AG04449 (cell line): Measurements from ENCODE around the gene TAPT1.

Source experiments
- CTCF ChIA-PET: fragments of 350-600 bp; formaldehyde crosslinking; extraction: SDS; loops from one replicate; lab custom pipeline; 2021; ENCODE audit warnings: antibody characterized with exemption; lab: Yijun Ruan, JAX
- POLR2A ChIA-PET: fragments of 400-600, 350-600 bp; formaldehyde crosslinking; extraction: SDS; loops from one replicate; lab custom pipeline; 2020; ENCODE audit warnings: antibody characterized with exemption, inconsistent platforms; lab: Yijun Ruan, JAX
- DNase-seq: peaks from one replicate; pipeline ENCODE4 v3.0.0-alpha.2; 2010; ENCODE audit warnings: low read depth, low spot score
- H3K4me3 ChIP-seq: 2 replicates; pipeline ENCODE4 v1.5.1; 2011; ENCODE audit warnings: low read depth, mild to moderate bottlenecking, control low read depth, low read length
- TF ChIP-seq, protein P1 (sequence below): IDR thresholded peaks from one replicate; pipeline ENCODE4 v1.5.1; 2011; ENCODE audit warnings: mild to moderate bottlenecking, moderate library complexity, low read length, control low read depth, inconsistent platforms; ENCODE audit not compliant: insufficient read depth; ENCODE audit errors: missing control alignments

TAPT1 gene

DNA sequence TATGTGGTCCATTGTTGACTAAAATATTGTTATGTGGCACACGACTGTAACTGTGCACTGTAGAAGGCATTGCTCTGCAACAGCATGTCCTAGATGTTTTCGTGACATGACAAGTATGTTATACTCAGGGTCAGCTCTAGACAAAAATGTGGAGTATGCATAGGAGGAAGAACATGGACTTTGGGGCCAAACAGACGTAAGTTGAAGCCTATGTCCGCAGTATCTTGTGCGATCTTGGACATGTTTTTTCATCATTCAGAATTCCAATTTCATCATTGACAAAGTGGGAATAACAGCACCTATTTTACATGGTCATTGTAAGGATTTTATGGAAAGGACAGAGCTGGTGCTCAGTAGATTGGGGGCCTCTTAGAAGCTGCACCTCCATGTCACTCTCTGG lies 114.7 kb downstream of the TAPT1 start:
- no peak overlapping the region for H3K4me3 ChIP-seq
- ChIA-PET POLR2A (no interaction called here), CTCF (no interaction called here)
- DNase-seq = no peak
- TF ChIP-seq, protein P1, sequence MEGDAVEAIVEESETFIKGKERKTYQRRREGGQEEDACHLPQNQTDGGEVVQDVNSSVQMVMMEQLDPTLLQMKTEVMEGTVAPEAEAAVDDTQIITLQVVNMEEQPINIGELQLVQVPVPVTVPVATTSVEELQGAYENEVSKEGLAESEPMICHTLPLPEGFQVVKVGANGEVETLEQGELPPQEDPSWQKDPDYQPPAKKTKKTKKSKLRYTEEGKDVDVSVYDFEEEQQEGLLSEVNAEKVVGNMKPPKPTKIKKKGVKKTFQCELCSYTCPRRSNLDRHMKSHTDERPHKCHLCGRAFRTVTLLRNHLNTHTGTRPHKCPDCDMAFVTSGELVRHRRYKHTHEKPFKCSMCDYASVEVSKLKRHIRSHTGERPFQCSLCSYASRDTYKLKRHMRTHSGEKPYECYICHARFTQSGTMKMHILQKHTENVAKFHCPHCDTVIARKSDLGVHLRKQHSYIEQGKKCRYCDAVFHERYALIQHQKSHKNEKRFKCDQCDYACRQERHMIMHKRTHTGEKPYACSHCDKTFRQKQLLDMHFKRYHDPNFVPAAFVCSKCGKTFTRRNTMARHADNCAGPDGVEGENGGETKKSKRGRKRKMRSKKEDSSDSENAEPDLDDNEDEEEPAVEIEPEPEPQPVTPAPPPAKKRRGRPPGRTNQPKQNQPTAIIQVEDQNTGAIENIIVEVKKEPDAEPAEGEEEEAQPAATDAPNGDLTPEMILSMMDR = no peak

DNA sequence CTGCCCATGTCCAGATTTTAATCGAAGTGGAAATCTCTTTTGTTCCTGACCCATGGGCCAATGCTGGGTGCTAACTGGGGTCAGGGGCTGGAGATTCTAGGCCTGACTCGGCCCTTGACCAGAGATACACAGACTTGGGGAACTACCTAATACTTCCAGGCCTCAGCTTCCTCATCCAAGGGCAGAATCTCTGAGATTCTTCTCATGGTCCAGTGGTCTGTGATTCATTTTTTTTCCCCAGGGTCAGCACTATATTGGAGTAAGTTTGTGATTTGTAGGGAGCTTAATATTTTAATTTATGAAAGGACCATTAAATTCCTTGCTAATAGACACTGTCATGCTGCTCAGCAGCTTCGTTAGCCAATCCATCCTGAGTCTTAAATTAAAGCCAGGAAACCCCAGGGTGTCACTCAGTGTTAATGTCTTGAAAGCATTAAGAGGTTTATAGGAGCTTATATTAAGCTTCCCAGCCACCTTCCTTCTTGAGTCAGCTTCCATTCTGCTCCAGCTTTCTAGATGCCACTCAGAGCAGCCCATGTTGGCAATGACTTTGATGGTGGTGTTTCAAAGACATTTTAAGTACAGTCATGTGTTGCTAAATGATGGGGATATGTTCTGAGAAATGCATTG lies 115.5 kb downstream of the TAPT1 start:
- ChIA-PET POLR2A (no interaction called here), CTCF (no interaction called here)
- TF ChIP-seq, protein P1 = no peak
- no peak for DNase-seq
- no peak overlapping the region for H3K4me3 ChIP-seq
